ENCODE measurements around the gene KCNIP1. TPM values are rescaled to one million over a fixed set of nuclear protein-coding genes. Genes with fewer than 3 reads are reported as not detected.

Gene KCNIP1
- total RNA-seq, 4 donors from 2014 or later = not detected

DNA sequence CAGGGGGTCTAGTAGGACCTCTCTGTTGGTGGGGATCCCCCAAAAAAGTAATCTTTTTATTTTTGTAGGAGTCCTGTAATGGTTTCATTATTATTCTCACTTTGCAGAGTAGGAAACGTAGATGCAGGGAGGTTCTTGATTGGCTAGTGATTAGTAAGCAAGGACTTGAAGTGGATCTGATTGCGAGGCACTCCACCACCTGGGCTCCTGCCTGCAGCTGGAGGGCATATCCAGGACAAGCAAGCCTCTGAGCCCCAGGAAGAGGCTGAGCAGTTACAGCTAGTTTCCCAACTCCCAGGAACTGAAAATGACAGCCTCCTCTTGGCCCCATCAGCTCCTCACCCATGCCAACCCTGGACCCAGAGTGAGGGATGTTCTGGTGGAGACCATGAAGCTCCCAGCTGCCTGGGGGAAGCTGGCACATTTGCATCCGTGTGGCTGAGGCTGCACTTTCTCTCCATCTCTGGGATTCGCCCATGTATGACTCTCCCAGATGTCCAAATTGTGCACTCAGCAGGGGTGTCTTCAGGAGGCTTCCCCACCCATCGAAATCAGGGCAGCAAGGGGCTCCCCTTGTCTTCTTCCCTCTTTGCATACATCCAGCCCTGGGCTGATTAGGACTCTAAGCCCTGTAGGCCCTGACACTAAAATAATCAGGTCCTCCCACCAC lies 10.2 kb downstream of the KCNIP1 start:
- no peak for DNase-seq (ENCODE audit: low spot score in 2 of 2)
- intact Hi-C loops (cut with DNase I; ENCODE audit: low total_unique reads) = no loop called here
- TF ChIP-seq POLR2A (IDR thresholded peaks at IDR 0.05) = no peak
- TF ChIP-seq, protein P1, sequence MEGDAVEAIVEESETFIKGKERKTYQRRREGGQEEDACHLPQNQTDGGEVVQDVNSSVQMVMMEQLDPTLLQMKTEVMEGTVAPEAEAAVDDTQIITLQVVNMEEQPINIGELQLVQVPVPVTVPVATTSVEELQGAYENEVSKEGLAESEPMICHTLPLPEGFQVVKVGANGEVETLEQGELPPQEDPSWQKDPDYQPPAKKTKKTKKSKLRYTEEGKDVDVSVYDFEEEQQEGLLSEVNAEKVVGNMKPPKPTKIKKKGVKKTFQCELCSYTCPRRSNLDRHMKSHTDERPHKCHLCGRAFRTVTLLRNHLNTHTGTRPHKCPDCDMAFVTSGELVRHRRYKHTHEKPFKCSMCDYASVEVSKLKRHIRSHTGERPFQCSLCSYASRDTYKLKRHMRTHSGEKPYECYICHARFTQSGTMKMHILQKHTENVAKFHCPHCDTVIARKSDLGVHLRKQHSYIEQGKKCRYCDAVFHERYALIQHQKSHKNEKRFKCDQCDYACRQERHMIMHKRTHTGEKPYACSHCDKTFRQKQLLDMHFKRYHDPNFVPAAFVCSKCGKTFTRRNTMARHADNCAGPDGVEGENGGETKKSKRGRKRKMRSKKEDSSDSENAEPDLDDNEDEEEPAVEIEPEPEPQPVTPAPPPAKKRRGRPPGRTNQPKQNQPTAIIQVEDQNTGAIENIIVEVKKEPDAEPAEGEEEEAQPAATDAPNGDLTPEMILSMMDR (IDR thresholded peaks at IDR 0.05) = no peak
- H3K4me3 ChIP-seq (ENCODE audit: low read depth, poor library complexity, severe bottlenecking) = no peak overlapping the region
- 74 to 80% methylated on average over 5 of the region's 5 CpGs for WGBS, 2 donors

DNA sequence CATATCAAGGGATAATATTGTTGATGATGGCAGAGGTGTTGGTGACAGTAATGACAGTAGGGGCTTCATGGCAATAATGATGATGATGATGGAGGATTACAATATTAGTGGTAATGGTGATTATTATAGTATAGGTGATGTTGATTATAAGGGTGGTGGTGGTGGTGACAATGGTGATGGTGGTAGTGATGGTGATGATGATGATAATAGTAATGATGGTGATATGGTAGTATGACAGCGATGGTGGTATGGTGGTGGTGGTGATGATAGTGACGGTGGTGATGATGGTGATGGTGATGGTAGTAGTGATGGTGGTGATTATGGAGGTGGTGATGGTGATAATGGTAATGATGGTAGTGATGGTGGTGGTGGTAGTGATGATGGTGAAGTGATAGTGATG lies 13.6 kb downstream of the KCNIP1 start:
- H3K4me3 ChIP-seq (ENCODE audit: low read depth, poor library complexity, severe bottlenecking) = no peak overlapping the region
- WGBS, 2 donors = 96 to 98% methylated on average over 2 of the region's 2 CpGs
- DNase-seq (ENCODE audit: low spot score in 2 of 2) = no peak
- intact Hi-C loops (cut with DNase I; ENCODE audit: low total_unique reads) = no loop called here
- TF ChIP-seq, protein P1 (IDR thresholded peaks at IDR 0.05) = no peak
- TF ChIP-seq POLR2A (IDR thresholded peaks at IDR 0.05) = no peak

DNA sequence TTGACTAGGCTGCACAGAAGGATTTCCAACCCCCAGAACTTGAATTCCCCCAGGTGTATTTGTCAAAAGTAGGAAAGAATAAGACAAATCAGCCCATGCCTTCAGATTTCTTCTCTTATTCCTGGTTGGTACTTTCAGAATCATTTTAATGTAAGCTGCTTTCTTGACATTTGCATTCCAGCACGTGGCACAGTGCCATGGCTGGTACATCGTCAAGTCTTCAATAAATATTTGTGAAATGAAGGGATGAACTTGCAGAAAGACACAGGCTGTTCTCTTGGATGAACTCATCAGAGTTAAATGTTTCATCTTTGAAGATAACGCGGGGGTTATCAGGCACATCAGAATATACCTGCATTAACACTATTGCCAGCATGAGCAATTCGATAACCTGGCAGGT lies 14.5 kb downstream of the KCNIP1 start:
- WGBS, 2 donors = 54 to 56% methylated on average over 5 of the region's 5 CpGs
- DNase-seq (ENCODE audit: low spot score in 2 of 2) = no peak
- no peak for TF ChIP-seq POLR2A (IDR thresholded peaks at IDR 0.05)
- TF ChIP-seq, protein P1 (IDR thresholded peaks at IDR 0.05) = no peak
- intact Hi-C loops (cut with DNase I; ENCODE audit: low total_unique reads) = no loop called here
- no peak overlapping the region for H3K4me3 ChIP-seq (ENCODE audit: low read depth, poor library complexity, severe bottlenecking)

DNA sequence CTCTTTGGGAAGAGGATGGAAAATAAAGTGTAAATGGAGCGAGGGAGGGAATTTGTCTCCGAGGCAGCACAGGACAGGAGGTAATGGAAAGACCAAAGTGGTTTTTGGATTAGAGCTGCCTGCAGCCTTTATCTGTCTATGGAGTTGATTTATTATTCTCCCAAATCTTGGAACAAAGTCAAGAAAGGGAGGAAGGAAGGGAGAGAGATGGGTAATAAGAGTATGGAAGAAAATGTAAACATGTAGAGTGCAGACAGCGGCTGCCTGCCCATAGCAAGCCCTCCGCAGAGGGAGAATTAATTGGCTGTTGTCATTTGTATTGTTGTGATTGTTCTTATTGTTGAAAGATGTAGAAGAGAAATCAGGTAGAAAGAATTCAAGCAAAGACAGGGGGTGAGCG lies 15.7 kb downstream of the KCNIP1 start:
- intact Hi-C loops (cut with DNase I; ENCODE audit: low total_unique reads) = no loop called here
- 60 to 67% methylated on average over 5 of the region's 5 CpGs for WGBS, 2 donors
- TF ChIP-seq, protein P1 (IDR thresholded peaks at IDR 0.05) = no peak
- no peak for TF ChIP-seq POLR2A (IDR thresholded peaks at IDR 0.05)
- H3K4me3 ChIP-seq (ENCODE audit: low read depth, poor library complexity, severe bottlenecking) = no peak overlapping the region
- DNase-seq (ENCODE audit: low spot score in 2 of 2) = no peak

DNA sequence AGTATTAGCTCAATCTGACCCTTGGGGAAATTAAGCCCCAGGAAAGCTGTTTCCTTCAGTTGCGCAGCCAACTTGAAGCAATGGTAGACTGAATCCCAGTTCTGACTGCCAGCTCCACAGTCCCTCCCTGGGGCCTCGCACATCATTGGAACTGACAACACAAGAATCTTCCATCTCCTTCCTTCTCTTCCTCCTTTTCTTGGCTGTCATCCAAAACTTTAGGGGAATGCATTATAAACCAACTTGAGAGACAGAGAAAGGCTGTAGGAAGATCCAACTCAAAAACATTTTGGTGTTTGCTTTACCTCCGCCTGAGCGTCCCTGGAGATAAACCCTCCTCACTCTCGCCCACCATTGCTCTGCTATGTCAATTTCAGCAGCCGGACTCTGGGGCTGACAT lies 16.6 kb downstream of the KCNIP1 start:
- DNase-seq (ENCODE audit: low spot score in 2 of 2) = no peak
- intact Hi-C loops (cut with DNase I; ENCODE audit: low total_unique reads) = no loop called here
- H3K4me3 ChIP-seq (ENCODE audit: low read depth, poor library complexity, severe bottlenecking) = no peak overlapping the region
- TF ChIP-seq, protein P1 (IDR thresholded peaks at IDR 0.05) = no peak
- TF ChIP-seq POLR2A (IDR thresholded peaks at IDR 0.05) = no peak
- WGBS, 2 donors = 55 to 73% methylated on average over 6 of the region's 6 CpGs
